SK-N-SH treated with all-trans-retinoic acid at 6 μM for 48 hours (cell line): ENCODE measurements around the gene YPEL3.

ENCODE experiments used
- CSDC2 ChIP-seq: fragments of 250-450 bp; sonication (Bioruptor Pico); IDR thresholded peaks from 2 replicates; pipeline ENCODE4 v1.5.0; 2020; ENCODE audit warnings: mild to moderate bottlenecking, moderate library complexity
- ISL1 ChIP-seq: fragments of 250-450 bp; sonication (Bioruptor Pico); IDR thresholded peaks from 2 replicates; pipeline ENCODE4 v2.1.2; 2022; ENCODE audit warnings: mild to moderate bottlenecking, moderate library complexity
- OSR1 ChIP-seq: fragments of 250-450 bp; sonication (Bioruptor Pico); IDR thresholded peaks from 2 replicates; pipeline ENCODE4 v1.8.0; 2022; ENCODE audit warnings: moderate library complexity, mild to moderate bottlenecking, inconsistent platforms
- SNAI2 ChIP-seq: fragments of 250-450 bp; sonication (Bioruptor Pico); IDR thresholded peaks from 2 replicates; pipeline ENCODE4 v1.5.0; 2020; ENCODE audit warnings: mild to moderate bottlenecking, moderate library complexity
- TOX ChIP-seq: fragments of 250-450 bp; sonication (Bioruptor Pico); IDR thresholded peaks from 2 replicates; pipeline ENCODE4 v1.8.0; 2021; ENCODE audit warnings: mild to moderate bottlenecking, moderate library complexity, borderline replicate concordance
- TF ChIP-seq, protein P1 (sequence below): fragments of 250-450 bp; sonication (Bioruptor Pico); IDR thresholded peaks from 2 replicates; pipeline ENCODE4 v1.5.1; 2020; ENCODE audit warnings: low read depth, mild to moderate bottlenecking, moderate library complexity
- TF ChIP-seq, protein P2 (sequence below): fragments of 250-450 bp; sonication (Bioruptor Pico); IDR thresholded peaks from 2 replicates; pipeline ENCODE4 v1.5.1; 2021; ENCODE audit warnings: mild to moderate bottlenecking, moderate library complexity
- TF ChIP-seq, protein P3 (sequence below): fragments of 250-450 bp; sonication (Bioruptor Pico); IDR thresholded peaks from 2 replicates; pipeline ENCODE4 v1.8.0; 2020; ENCODE audit warnings: mild to moderate bottlenecking, moderate library complexity, borderline replicate concordance

DNA sequence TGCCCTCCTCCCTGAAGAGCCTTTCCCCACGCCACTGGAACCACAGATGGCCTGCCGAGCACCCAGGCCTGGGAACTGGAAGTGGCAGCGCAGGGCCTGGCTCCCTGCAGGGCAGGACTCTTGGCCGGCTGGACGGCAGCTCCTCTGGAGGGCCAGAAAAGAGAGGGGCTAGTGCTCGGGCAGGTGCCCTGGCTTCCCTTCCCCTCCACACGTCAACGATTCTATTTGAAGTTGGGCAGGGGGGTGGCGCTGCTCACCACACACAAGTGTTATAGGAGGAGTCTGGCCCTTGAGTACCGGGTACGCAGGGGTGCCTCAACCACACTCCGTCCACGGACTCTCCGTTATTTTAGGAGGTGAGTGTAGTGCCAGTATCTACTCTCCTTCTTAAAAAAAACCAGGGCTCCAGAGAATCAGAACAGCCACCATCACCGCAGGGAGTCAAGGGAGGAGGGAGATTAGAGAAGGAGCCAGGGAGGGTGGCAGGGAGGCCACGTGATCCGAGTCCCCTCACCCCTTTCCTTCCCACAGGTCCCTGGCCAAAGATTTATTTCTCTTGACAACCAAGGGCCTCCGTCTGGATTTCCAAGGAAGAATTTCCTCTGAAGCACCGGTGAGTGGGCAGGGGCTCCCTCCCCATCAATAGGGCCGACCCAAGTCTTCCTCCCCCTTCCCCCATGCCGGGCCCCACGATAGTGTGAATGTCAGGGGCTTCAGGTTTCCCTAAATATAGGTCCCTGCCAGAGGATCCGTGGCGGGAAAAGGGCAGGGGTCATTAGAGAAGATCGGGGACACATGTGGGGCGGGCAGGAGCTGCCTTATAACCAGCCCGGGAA, 31.9 kb downstream of the YPEL3 start:
- TF ChIP-seq, protein P1, sequence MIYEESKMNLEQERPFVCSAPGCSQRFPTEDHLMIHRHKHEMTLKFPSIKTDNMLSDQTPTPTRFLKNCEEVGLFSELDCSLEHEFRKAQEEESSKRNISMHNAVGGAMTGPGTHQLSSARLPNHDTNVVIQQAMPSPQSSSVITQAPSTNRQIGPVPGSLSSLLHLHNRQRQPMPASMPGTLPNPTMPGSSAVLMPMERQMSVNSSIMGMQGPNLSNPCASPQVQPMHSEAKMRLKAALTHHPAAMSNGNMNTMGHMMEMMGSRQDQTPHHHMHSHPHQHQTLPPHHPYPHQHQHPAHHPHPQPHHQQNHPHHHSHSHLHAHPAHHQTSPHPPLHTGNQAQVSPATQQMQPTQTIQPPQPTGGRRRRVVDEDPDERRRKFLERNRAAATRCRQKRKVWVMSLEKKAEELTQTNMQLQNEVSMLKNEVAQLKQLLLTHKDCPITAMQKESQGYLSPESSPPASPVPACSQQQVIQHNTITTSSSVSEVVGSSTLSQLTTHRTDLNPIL (CRISPR knock-in tag), result no peak
- TF ChIP-seq, protein P2, sequence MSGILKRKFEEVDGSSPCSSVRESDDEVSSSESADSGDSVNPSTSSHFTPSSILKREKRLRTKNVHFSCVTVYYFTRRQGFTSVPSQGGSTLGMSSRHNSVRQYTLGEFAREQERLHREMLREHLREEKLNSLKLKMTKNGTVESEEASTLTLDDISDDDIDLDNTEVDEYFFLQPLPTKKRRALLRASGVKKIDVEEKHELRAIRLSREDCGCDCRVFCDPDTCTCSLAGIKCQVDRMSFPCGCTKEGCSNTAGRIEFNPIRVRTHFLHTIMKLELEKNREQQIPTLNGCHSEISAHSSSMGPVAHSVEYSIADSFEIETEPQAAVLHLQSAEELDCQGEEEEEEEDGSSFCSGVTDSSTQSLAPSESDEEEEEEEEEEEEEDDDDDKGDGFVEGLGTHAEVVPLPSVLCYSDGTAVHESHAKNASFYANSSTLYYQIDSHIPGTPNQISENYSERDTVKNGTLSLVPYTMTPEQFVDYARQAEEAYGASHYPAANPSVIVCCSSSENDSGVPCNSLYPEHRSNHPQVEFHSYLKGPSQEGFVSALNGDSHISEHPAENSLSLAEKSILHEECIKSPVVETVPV (CRISPR knock-in tag), result no peak
- no peak for TF ChIP-seq ISL1
- TF ChIP-seq OSR1 (CRISPR knock-in tag), result no peak
- TF ChIP-seq, protein P3, sequence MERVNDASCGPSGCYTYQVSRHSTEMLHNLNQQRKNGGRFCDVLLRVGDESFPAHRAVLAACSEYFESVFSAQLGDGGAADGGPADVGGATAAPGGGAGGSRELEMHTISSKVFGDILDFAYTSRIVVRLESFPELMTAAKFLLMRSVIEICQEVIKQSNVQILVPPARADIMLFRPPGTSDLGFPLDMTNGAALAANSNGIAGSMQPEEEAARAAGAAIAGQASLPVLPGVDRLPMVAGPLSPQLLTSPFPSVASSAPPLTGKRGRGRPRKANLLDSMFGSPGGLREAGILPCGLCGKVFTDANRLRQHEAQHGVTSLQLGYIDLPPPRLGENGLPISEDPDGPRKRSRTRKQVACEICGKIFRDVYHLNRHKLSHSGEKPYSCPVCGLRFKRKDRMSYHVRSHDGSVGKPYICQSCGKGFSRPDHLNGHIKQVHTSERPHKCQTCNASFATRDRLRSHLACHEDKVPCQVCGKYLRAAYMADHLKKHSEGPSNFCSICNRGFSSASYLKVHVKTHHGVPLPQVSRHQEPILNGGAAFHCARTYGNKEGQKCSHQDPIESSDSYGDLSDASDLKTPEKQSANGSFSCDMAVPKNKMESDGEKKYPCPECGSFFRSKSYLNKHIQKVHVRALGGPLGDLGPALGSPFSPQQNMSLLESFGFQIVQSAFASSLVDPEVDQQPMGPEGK (CRISPR knock-in tag), result no peak
- TF ChIP-seq TOX, result no peak
- TF ChIP-seq SNAI2, result no peak
- no peak for TF ChIP-seq CSDC2 (CRISPR knock-in tag)
